ENCODE data around the gene CD8B2.
"Not testable (repeated sequence)": the region's sequence is repeated elsewhere in the genome, so short reads cannot be mapped to it uniquely, and the experiment has no call there.

CD8B2 gene

DNA sequence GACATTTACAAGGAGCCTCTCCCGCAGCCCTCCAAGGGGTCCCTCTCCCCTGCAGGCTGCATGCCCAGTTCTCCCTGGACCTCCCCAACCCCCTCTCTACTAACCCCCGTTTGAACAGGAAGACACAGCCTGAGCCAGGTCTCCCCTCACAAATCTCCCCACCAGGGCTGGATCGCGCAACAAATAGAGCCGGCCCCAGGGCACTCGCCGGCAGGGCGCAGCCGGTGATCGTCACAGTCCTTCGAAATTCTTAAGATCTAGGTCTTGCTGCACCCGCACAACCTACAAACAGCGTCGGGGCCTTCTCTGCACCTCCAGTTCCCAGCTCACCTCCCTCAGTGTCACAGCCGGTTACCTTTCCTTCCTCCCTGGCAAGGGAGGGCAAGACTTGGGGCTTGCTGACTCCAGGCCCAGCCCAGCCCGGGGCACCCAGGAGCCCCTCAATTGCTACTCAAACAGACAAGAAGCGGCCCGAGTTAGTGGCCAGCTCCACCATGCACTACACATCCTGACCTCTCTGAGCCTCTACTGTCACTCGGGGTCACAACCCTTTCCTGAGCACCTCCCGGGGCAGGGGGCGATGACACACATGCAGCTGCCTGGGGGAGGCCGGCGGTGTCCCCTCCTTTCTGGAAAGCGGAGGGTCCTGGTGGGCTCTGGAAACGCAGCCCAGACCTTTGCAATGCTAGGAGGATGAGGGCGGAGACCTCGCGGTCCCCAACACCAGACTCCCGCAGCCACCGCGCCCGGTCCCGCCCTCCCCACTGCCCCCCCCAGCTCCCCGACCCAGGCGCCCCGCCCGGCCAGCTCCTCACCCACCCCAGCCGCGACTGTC lies at the start of gene CD8B2:
Gene CD8B2, plus strand, starts transcription at position 814 of the 835 bp plus-strand sequence. CDS start 63 bp downstream, outside the sequence.
- DNase-seq, result peak in 1 of 2 donors; percentile 20

DNA sequence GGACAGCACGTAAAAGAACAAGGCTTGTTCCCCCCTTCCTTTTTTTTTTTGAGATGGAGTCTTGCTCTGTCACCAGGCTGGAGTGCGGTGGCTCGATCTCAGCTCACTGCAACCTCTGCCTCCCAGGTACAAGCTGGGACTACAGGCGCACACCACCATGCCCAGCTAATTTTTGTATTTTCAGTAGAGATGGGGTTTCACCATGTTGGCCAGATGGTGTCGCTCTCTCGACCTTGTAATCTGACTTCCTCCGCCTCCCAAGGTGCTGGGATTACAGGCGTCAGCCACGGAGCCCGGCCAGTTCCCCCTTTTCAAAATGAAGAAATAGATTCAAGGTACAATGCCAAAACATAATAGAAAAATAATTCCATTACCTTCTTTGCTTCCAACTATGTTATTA lies 25.3 kb upstream of the CD8B2 start:
- peak in 1 of 2 donors; percentile 11 for DNase-seq

DNA sequence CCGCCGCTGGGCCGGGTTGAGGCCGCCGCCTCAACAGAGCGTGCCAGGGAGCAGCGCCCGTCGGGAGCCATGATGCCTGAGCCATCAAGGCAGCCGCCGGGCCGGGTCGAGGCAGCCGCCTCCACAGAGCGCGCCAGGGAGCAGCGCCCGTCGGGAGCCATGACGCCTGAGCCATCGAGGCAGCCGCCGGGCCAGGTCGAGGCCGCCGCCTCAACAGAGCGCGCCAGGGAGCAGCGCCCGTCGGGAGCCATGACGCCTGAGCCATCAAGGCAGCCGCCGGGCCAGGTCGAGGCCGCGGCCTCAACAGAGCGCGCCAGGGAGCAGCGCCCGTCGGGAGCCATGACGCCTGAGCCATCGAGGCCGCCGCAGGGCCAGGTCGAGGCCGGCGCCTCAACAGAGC lies 19.6 kb upstream of the CD8B2 start:
- DNase-seq, result not testable (repeated sequence)

DNA sequence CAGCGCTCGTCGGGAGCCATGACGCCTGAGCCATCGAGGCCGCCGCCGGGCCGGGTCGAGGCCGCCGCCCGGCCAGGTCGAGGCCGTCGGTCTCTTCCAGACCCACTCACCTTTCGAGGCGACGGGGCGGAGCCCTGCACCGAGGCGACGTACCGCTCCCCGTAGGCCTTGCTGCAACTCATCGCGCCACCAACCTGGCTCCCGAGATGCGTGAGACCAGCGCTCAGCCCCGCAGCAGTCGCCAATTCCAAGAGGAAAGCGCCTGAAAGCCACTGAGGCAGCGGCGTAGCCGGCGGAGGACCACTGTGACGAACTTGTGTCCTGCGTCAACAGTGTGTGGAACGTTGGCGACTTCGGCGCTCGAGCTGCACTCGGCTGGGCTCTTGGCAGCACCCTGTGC lies 19.1 kb upstream of the CD8B2 start, which contains the start of gene RGPD3:
Gene RGPD3, minus strand, starts transcription at position 307 of the 400 bp plus-strand sequence. Its CDS starts 125 bp downstream, at position 182.
- not testable (repeated sequence) for DNase-seq

DNA sequence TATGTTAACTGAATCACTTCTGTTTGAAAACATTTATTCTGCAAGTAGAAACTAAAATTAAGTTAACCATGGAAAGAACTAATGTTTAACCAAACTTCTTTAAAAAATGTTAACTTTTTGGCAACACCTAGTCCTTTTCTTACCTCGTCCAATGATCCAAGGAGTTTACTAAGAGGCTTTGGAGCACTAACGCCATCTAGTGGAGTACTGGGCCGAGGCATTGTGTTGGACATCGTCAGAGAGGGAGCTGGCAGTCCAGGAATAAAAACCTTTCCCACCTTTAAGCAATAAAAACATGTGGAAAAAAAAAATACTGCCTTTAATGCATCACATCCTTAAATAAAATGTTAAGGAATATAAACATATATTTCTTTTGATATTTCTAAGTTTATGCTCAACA lies 16.5 kb upstream of the CD8B2 start:
- DNase-seq, result peak; percentile 39 to 55

DNA sequence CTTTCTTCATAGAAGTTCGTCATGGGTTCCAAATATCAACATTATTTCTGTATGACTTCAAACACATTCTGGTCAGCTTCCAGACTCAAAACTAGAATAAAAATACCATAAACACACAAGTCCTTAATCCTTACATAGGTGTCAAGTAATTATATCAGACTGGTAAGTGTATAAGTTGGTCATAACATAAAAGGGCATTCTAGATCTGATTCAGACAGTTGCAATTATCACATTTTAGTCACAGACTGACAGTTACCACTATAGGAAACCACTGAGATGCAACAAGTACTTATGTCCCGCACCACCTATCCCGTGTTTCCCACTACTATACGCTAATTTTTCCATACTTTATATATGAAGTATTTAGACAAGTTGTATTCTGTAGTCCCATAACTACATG lies 9.5 kb upstream of the CD8B2 start:
- not testable (repeated sequence) for DNase-seq

DNA sequence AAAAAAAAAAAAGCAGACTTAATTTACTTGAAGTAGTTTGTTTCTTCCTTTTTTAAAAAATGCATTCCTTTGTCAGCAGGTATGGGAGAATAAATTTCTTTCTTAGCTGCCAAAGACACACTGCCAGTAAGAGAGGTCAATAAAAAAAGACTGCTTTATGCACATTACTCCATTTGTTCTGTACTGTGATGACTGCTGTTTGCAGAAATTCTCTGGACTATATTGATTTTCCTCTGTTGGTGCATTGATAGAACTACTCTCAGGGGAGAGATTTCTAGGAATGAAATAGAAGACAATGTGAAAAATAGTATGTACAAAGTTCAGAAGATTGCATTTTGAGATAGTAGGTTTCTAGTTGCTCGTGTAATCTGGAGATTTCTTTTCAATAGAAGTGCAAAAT lies 7.6 kb upstream of the CD8B2 start:
- not testable (repeated sequence) for DNase-seq

DNA sequence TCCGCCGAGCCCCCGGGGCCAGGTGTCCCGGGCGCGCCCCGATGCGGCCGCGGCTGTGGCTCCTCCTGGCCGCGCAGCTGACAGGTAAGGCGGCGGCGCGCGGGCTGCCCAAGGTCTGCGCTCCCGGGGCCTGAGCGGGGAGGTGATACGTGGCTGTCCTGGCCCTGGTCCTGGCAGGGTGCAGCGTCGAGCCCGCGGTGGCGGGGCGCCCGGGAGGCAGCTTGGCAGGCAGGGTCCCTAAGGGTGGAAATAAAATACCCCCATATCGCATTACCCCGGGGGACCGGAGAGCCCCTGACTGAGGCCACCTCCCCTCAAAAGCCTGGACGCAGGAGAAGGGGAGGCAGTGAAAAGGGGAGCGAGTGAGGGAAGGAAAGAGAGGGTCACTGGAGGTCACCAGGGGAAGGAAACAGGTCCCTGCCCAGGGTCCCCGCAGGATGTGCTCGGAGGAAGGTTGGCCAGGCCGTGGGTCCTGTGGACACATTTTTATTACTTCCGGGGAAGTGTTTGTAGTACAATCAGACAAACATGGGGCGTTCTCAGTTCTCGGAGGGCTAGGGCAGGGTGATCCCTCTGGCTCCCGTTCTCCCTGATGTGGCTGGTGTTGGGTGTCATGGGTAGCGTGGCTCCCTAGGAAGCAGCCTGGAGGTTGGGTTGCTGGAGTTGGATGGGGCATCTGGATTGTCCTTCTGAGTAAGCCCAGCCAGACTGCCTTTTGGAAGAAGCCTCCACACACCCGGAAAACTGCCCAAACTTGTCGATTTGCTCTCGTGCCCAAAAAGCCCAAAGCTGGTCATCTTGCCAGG lies 425 bp downstream of the CD8B2 start:
- not testable (repeated sequence) for DNase-seq

DNA sequence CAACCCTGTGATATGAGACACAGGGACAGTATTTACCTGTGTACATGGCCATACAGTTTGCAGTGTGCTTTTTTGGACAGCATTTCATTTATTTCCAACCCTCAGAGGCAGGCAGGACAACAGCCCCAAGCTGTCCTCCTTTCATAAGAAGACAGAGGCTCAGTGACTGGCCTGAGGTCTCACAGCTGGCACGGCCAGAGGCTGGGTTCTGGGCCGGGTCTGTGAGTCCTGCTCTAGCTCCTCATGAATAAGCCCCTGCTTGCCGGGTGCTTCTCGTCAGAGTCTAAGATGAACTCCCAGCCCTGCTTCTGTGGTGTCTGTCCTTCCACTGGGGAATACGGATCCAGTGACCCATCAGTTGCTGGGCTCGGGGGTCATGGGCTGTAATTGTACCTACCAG lies 2.5 kb downstream of the CD8B2 start:
- DNase-seq, result not testable (repeated sequence)

DNA sequence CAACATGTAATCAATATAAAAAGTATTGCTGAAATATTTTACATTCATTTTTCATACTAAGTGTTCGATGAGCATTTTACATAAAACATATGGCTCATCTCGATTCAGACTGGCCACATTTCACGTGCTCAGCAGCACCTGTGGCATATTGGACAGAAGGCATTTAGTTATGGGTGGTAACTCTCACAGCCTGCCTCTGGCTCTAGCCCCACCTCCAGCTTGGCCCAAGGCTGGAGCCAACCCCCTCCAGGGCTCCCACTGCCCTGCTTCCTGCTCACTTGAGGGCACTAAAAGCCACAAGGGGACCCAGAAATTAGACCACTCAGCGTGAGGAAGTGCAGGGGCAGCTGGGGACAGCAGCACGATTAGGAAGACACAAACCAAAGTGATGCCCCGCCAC lies 5.2 kb downstream of the CD8B2 start:
- DNase-seq, result not testable (repeated sequence)

DNA sequence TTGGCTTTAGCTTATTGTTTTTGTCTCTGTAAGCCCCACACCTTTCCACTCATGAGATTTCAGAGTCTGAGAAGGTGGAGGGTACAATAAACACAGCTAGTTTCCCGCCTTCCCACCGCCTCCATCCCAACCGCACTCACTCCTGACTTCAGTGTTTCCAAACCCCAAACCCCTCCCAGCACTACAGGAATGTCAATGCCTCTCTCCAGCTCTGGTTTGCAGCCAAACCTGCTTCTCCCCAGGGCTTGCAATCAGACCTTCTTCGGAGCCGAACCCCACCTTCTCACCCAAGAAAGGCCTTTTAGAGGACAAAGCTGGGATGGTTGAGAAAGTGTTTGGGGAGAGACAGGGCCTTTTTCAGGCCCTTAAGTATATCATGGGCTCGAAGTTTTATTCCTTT lies 5.7 kb downstream of the CD8B2 start:
- DNase-seq, result not testable (repeated sequence)

DNA sequence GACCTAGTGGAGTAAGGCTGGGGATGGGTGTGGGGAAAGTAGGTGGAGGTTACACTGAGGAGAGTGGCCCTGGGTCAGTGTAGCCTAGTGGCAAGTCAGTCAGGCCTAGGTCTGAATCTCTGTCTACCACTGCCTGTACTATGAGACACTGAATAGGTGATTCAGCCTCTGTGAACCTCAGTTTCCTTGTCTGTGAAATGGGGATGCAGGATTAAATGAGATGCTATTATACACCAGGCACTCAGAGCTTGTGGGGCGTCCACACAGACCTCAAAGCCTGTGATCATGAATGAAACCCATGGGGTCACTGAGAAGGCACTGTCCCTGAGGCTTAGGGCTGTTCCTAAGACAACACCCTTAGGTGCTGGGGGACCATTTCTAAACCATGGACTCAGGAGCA lies 11.4 kb downstream of the CD8B2 start:
- DNase-seq, result not testable (repeated sequence)

DNA sequence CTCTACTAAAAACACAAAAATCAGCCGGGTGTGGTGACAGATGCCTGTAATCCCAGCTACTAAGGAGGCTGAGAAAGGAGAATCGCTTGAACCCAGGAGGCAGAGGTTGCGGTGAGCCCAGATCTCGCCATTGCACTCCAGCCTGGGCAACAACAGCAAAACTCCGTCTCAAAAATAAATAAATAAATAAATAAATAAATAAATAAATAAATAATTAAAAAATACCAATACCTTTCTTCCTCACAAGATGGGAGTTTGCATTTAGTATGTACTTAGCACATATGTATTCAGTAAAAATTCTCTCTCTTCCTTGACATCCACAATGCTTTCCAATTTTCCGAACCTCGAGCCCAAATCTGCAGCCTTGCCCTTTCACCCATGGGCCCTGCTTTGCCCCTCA lies 13.2 kb downstream of the CD8B2 start:
- not testable (repeated sequence) for DNase-seq

DNA sequence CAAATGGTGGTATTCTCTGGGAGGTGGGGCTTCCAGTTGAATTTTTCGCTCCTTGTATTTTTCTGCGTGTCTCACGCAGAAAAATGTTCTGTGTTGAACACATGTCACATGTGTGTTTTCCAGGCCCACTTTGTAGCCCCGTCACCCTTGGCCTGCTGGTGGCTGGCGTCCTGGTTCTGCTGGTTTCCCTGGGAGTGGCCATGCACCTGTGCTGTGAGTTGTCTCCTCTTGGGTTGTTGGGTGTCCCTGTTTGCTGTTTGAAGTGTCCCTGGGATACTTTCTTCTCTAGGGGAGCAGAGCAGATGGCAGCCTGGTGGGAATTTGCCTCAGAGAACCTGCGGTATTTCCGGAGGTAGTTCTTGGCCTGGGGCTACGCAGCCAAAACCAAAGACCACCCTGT lies 15.2 kb downstream of the CD8B2 start:
- DNase-seq, result not testable (repeated sequence)

DNA sequence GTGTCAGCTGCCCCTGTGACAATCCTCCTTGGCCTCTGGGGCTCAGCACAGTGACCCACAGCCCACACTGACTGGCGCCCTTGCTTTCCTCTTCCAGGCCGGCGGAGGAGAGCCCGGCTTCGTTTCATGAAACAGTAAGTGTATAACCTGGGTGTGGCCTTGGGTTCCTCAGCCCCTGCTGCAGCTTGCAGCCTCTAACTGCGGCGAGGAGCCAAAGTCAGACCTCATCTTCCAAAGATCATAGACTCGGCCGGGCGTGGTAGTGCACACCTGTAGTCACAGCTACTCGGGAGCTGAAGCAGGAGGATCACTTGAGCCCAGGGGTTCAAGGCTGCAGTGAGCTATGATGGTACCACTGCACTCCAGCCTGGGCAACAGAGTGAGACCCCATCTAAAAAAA lies 17.0 kb downstream of the CD8B2 start:
- not testable (repeated sequence) for DNase-seq

DNA sequence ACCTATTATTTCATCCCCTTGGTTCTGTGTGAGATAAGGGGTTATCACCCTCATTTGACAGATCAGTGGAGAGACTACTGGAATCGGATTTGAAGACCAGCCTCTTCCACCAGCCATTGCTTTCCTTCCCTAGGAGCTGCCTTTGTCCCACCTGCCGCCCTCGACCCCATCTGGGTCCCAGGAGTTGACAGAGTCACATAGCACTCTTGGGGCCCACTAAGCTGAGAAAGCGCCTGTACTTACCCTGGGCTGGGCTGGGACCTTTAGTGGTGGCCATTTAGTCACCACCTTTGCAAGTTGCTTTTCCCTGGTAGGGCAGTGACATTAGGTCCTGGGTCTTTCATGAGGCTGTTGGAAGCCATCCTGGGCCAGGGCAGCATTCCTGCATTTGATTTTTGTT lies 17.6 kb downstream of the CD8B2 start:
- DNase-seq, result not testable (repeated sequence)

DNA sequence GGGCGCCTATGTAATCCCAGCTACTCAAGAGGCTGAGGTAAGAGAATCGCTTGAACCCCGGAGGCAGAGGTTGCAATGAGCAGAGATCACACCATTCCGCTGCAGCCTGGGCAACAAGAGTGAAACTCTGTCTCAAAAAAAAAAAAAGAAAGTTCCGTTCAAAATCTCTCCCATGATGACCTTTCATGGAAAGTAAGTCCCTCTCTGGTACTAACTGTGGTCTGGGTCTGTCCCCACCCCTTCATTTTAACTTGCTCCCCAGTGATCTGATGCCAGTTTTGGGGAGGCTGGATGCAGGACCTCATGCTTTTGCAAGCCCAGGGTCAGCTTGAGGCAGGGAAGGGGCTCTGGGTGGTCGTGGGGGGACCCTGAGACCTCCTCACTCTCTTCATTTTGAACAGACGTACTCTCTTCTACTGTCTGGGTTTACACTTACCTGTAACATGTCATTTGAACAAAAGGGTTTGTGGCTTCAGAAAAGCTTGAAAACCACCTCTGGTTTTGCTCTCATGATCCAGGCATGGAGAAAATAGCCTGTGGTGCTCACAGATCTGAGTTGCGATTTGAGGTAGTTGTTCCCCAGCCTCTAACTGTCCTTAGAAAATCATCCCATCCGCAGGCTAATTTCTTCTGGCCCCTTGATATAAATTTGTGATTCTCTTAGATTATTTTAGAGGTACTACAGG lies 19.0 kb downstream of the CD8B2 start:
- DNase-seq, result not testable (repeated sequence)

DNA sequence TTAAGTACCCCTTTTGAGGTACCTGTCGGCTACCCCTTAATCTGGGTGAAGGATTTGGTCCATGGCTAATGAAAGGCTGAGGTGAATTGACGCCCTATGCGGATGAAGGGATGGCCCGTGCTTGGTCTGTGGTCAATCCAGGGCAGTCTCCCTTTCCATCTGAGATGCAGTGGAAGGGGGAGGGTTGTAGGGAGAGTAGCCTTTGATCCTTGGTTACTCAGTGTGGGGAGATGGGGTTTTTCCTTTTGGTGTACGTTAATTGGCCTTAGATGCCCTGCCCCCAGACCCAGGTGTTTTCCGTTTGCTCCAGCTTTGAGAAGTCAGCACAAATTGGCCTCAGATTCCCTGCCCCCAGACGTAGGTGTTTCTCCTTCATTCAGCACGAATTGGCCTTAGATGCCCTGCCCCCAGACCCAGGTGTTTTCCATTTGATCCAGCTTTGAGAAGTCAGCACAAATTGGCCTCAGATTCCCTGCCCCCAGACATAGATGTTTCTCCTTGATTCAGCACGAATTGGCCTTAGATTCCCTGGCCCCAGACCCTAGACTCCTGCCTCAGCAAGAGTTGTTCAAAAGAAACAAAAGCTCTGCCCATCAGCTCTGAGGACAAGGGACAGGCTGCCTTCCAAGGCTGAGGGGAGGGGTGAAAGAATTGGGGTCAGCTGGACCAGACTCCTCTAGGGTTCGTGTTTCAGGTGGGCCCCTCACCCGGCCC lies 21.7 kb downstream of the CD8B2 start:
- DNase-seq, result not testable (repeated sequence)

DNA sequence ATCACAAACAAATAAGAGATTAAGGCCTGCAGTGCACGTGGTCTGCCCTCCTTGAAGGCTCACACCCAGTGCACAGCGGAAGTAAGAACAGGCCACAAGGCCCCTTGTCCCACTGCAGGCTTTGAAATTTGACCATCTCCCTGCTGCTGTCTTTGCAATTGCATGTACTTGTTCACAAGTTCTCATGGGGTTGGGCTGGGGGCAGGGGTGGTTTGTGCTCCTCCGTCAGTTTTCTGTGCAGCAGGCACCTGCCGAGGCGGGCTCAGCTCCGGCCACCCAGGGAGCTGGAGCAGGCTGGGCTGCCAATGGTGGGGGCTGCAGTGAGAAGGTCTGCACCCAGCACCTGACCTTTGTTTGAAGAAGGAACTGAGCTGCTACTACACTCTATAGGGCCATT lies 22.2 kb downstream of the CD8B2 start:
- not testable (repeated sequence) for DNase-seq

DNA sequence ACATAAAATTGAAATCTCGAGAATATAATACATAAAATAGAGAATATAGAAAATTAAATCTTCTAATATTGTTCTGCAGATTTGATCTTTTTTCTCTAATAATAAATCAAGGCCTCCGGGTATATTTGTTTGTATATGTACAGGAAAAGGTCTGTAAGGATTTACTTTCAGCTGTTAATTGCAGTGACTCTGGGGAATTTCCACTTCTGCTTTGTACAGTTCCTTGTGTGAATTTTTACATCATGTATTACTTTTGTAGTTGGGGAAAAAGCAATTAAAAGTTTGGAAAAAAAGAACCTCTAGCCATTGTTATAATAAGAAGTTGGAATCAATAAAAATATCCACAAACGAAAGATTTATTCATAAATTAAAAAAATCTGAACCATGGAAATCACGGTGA lies 23.6 kb downstream of the CD8B2 start:
- not testable (repeated sequence) for DNase-seq

DNA sequence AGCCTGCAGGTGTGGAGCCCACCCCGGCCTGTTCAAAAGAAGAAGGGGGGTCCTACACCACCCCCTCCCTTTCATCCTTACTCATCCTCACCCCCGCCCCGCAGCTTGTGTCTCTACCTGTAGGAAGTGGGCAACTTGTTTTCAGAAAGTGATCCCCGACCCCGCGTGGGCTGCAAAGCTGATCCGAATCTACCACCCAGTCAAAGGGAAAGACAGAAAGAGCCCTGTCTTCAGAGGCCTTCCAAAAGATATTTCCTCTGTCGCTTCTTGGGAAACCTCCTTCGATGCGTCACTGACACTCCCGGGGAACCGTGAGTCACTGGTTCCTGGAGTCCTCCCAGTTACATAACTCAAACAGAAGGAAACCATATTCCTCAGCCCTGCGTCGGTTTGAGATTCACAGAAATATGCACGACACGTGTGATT lies 24.3 kb downstream of the CD8B2 start:
- DNase-seq, result peak in 1 of 2 donors; percentile 73

DNA sequence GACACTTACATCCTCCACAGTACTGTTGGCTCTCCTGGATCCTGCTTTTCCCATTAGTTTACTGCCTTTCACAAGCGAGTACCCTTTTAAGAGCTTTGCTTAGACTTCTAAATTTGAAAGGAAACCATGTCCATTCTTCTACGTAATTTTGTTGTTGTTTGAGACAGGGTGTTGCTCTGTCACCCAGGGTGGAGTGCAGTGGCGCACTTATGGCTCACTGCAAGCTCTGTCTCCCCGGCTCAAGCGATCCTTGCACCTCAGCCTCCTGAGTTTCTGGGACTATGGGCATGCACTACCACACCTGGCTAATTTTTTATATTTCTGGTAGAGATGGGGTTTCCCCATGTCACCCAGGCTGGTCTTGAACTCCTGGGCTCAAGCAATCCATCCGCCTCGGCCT lies 24.8 kb downstream of the CD8B2 start:
- DNase-seq, result peak in 1 of 2 donors; percentile 22

Measured in CD4-positive, alpha-beta T cell treated with Interleukin-1 beta for 1 hour (primary cell).